ENCODE measurements around the gene KLHL41. TPM values are rescaled to one million over a fixed set of nuclear protein-coding genes. Genes with fewer than 3 reads are reported as not detected.
A peak's percentile ranks its signal among the peaks of the same experiment; 100 is the strongest.
"Not testable (repeated sequence)": the region's sequence is repeated elsewhere in the genome, so short reads cannot be mapped to it uniquely, and the experiment has no call there.

The KLHL41 gene
- total RNA-seq, 6 donors from 2014 or later, result 0.40 to 3.1 (median 1.3) TPM; not detected in 1

DNA sequence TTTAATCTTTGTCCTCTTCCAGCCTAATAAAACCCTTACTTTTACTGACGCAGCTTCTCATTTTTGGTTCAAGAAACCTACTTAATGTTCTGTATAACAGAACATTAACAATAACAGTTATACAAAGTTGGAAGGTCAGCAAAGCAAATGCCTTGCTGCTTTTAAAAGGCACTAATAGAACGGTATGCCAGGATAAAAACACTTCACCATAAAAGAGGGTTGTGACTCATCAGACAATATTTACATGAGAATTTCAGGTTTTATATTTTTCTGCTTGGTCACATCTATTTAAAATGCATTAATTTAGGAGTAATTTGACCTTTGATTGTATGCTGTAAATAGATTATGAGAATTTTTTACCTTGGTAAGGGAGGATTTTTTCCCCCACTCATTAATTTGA lies 3.0 kb downstream of the KLHL41 start:
- no peaks in the 10 kb centered on the region for H3K27me3 ChIP-seq
- no peaks in the 10 kb centered on the region for H3K9me3 ChIP-seq
- no peaks in the 10 kb centered on the region for H3K36me3 ChIP-seq
- no peak for DNase-seq
- no peak overlapping the region for H3K4me3 ChIP-seq
- TF ChIP-seq POLR2AphosphoS5 (IDR thresholded peaks at IDR 0.05), result no peak
- TF ChIP-seq, protein P1, sequence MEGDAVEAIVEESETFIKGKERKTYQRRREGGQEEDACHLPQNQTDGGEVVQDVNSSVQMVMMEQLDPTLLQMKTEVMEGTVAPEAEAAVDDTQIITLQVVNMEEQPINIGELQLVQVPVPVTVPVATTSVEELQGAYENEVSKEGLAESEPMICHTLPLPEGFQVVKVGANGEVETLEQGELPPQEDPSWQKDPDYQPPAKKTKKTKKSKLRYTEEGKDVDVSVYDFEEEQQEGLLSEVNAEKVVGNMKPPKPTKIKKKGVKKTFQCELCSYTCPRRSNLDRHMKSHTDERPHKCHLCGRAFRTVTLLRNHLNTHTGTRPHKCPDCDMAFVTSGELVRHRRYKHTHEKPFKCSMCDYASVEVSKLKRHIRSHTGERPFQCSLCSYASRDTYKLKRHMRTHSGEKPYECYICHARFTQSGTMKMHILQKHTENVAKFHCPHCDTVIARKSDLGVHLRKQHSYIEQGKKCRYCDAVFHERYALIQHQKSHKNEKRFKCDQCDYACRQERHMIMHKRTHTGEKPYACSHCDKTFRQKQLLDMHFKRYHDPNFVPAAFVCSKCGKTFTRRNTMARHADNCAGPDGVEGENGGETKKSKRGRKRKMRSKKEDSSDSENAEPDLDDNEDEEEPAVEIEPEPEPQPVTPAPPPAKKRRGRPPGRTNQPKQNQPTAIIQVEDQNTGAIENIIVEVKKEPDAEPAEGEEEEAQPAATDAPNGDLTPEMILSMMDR (IDR thresholded peaks at IDR 0.05), result no peak
- WGBS, 2 donors, result 54 to 59% methylated on average over 2 of the region's 2 CpGs
- no peak for ATAC-seq (ENCODE audit: low FRiP score in 2 of 2)
- H3K27ac ChIP-seq, result no peak overlapping the region
- peaks cover 0 to 6% (median 0%) of the 10 kb centered on the region in 4 donors for H3K4me1 ChIP-seq

DNA sequence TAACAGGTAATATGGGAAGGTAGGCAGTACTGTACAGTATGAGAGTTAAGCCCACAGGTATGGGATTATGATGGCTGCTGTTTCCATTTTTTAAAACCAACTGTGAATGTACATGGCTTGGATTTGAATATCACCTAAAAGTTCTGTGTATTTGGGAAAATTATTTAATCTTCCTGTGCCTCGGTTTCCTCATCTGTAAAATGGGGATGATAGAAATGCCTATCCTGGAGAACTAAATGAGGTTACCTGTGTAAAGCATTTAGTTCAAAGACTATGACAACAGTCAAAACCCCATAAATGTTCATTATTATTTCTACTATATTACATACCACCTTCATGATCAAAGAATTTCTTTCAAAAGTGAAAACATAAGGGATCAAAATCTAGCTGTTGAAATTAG lies 3.6 kb downstream of the KLHL41 start:
- TF ChIP-seq POLR2AphosphoS5 (IDR thresholded peaks at IDR 0.05) (no peak), POLR2A (IDR thresholded peaks at IDR 0.05) (no peak), EP300 (IDR thresholded peaks at IDR 0.05) (no peak)
- TF ChIP-seq, protein P1 (IDR thresholded peaks at IDR 0.05), result no peak
- DNase-seq (no peak), ATAC-seq (ENCODE audit: low FRiP score in 2 of 2) (no peak)
- H3K4me1 ChIP-seq, result peaks cover 0 to 6% (median 0%) of the 10 kb centered on the region in 4 donors
- no peaks in the 10 kb centered on the region for H3K9me3 ChIP-seq
- H3K36me3 ChIP-seq, result no peaks in the 10 kb centered on the region
- H3K27me3 ChIP-seq, result no peaks in the 10 kb centered on the region
- no peak overlapping the region for H3K27ac ChIP-seq
- H3K4me3 ChIP-seq, result no peak overlapping the region
- 88 to 96% methylated on average over 1 of the region's 1 CpG for WGBS, 2 donors

DNA sequence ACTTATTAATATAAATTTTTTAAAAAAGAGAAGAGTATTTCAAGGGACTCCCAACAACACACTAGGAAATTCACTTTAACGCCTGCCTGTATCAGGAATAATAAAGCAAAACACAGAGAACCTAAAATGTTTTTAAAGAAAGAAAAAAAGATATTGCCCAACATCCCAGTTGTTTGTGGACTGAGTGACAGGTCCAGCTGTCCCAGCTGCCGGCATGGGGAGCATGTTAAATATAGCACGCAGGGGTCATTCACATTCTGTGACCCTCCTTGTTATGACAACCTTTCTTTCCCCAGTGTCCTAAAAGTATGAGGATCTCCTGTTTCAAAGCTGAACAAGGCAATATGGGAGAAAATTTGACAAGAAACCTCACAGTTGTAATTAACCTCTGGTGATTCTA lies 4.4 kb downstream of the KLHL41 start:
- H3K9me3 ChIP-seq, result no peaks in the 10 kb centered on the region
- H3K27me3 ChIP-seq, result no peaks in the 10 kb centered on the region
- WGBS, 2 donors, result 66 to 72% methylated on average over 3 of the region's 3 CpGs
- peaks cover 0 to 6% (median 0%) of the 10 kb centered on the region in 4 donors for H3K4me1 ChIP-seq
- DNase-seq (no peak), ATAC-seq (ENCODE audit: low FRiP score in 2 of 2) (no peak)
- peak in 1 of 2 donors; percentile 21 for TF ChIP-seq POLR2AphosphoS5 (IDR thresholded peaks at IDR 0.05)
- TF ChIP-seq, protein P1 (IDR thresholded peaks at IDR 0.05), result no peak
- H3K27ac ChIP-seq, result no peak overlapping the region
- no peak overlapping the region for H3K4me3 ChIP-seq
- H3K36me3 ChIP-seq, result no peaks in the 10 kb centered on the region

DNA sequence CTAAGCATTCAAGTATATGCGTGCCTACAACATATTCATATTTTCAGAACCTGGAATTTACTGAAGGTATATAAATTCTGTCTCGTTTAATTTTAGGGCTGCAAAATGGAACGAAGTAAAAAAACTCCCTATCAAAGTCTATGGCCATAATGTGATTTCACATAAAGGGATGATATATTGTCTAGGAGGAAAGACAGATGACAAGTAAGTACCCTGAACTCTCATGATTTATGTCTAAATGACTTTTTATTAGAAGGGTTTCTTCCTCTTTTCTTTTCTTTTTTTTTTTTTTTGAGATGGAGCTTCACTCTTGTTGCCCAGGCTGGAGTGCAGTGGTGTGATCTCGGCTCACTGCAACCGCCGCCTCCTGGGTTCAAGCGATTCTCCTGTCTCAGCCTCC lies 5.3 kb downstream of the KLHL41 start:
- not testable (repeated sequence) for H3K27me3 ChIP-seq; H3K9me3 ChIP-seq; H3K27ac ChIP-seq; DNase-seq; H3K4me3 ChIP-seq; H3K4me1 ChIP-seq; H3K36me3 ChIP-seq; ATAC-seq (ENCODE audit: low FRiP score in 2 of 2)
- 95 to 96% methylated on average over 7 of the region's 7 CpGs for WGBS, 2 donors

DNA sequence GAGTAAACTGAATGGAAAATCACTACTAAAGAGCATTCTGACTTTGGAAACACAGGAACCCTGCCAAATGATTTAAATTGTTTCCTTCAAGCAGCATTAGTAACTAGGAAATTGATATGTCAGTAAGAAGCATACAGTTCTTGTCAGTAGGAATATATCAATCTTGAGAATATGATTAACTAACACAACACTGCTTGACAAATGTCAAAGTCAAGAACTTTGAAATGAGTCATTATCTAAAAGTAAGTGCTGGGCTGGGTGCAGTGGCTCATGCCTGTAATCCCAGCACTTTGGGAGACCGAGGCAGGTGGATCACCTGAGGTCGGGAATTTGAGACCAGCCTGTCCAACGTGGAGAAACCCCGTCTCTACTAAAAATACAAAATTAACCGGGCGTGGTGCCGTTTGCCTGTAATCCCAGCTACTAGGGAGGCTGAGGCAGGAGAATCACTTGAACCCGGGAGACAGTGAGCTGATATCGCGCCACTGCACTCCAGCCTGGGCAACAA lies 7.0 kb downstream of the KLHL41 start:
- not testable (repeated sequence) for H3K4me3 ChIP-seq, H3K36me3 ChIP-seq
- 94 to 95% methylated on average over 10 of the region's 10 CpGs for WGBS, 2 donors

DNA sequence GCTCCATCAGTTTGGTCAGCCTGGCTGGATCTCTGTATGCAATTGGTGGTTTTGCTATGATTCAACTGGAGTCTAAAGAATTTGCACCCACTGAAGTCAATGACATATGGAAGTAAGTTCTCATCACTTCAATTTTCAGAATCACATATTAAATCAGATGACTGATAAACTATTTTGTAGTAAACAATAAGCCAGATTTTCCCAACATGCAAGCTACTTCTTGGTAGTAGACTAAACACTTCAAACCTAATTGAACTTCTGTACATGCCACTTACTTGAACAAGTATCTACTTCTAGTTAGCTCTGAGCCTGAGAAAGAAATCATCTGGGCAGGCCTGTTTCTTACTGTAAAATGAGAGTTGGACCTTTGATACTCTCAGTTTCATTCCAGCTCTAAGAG lies 11.4 kb downstream of the KLHL41 start:
- H3K4me3 ChIP-seq, result no peak overlapping the region
- ATAC-seq (ENCODE audit: low FRiP score in 2 of 2) (no peak), DNase-seq (no peak)
- H3K27me3 ChIP-seq, result no peaks in the 10 kb centered on the region
- H3K27ac ChIP-seq, result no peak overlapping the region
- H3K36me3 ChIP-seq, result no peaks in the 10 kb centered on the region
- TF ChIP-seq EP300 (IDR thresholded peaks at IDR 0.05), result no peak
- no peak for TF ChIP-seq POLR2AphosphoS5 (IDR thresholded peaks at IDR 0.05)
- TF ChIP-seq, protein P1 (IDR thresholded peaks at IDR 0.05), result no peak
- no peak for TF ChIP-seq POLR2A (IDR thresholded peaks at IDR 0.05)
- H3K4me1 ChIP-seq, result no peaks in the 10 kb centered on the region
- H3K9me3 ChIP-seq, result no peaks in the 10 kb centered on the region

More for the DNA sequence above, 7.0 kb downstream of the KLHL41 start:
- ATAC-seq (ENCODE audit: low FRiP score in 2 of 2); DNase-seq; H3K27ac ChIP-seq; H3K9me3 ChIP-seq; H3K27me3 ChIP-seq; H3K4me1 ChIP-seq: not testable (repeated sequence)

All from upper lobe of left lung (tissue), 6 donors.